Activated CD4-positive, alpha-beta T cell treated with anti-CD3 and anti-CD28 coated beads, Interleukin-2, Interleukin-6, amounts not matched to agents 100 ng/mL and 50 ng/mL, durations not matched to agents 16 hours and 8 hours (primary cell): ENCODE data around the gene ST8SIA6.
A peak's percentile ranks its signal among the peaks of the same experiment; 100 is the strongest.
"Not testable (repeated sequence)": the region's sequence is repeated elsewhere in the genome, so short reads cannot be mapped to it uniquely, and the experiment has no call there.

Source experiments
- DNase-seq: peaks from one replicate; pipeline ENCODE4 v3.0.0-alpha.2; 2020

Gene ST8SIA6, protein sequence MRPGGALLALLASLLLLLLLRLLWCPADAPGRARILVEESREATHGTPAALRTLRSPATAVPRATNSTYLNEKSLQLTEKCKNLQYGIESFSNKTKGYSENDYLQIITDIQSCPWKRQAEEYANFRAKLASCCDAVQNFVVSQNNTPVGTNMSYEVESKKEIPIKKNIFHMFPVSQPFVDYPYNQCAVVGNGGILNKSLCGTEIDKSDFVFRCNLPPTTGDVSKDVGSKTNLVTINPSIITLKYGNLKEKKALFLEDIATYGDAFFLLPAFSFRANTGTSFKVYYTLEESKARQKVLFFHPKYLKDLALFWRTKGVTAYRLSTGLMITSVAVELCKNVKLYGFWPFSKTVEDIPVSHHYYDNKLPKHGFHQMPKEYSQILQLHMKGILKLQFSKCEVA

GRCh38 chr10:17454161-17455014 lies at the start of gene ST8SIA6:
Gene ST8SIA6 (minus strand): TSS chr10:17454595. CDS start chr10:17454255, 340 bp downstream.
- DNase-seq: peak; percentile 69

DNA sequence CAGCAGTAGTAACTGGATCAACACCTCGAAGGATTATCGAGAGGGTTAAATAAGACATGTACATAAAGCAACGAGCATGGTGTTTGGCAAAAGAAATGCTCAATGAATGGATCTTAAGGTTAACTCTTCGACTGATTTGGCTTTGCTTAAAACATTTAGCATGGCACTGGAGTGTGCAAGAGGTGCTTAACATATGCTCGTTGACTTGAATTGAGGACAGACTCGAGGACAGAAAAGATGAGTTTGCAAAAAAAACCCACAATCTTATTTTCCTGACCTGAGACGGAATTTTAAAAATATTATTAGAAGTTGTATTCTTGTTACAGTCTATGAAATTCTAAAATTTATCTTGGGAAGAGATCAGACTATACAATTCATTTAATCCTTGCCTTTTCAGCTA lies 49.4 kb upstream of the ST8SIA6 start:
- no peak for DNase-seq

DNA sequence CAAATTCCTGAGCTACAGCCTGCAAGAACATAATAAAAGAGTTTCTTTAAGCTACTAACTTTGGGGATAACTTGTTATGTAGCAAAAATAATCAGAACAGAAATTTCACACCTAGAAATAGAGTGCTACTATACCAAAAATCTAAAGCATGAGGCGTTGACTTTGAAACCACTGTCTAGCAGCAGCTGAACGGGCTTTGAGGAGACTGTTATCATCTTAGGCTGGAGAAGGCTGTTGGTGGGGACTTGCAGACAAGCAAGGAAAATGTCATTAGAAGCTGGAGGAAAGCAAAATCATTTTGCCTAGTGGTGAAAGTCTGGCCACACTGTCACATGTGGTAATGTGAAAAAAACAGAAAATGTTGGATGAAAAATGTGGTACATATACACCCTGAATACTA lies 48.4 kb upstream of the ST8SIA6 start:
- DNase-seq: no peak

DNA sequence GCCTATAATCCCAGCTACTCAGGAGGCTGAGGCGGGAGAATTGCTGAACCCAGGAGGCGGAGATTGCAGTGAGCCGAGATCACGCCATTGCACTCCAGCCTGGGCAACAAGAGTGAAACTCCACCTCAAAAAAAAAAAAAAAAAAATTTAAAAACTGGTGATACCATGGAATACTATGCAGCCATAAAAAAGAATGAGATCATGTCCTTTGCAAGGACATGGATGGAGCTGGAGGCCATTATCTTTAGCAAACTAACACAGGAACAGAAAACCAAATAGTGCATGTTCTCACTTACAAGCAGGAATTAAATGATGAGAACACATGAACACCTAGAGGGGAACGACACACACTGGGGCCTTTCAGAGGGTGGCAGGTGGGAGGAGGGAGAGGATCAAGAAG lies 44.6 kb upstream of the ST8SIA6 start:
- DNase-seq: not testable (repeated sequence)

DNA sequence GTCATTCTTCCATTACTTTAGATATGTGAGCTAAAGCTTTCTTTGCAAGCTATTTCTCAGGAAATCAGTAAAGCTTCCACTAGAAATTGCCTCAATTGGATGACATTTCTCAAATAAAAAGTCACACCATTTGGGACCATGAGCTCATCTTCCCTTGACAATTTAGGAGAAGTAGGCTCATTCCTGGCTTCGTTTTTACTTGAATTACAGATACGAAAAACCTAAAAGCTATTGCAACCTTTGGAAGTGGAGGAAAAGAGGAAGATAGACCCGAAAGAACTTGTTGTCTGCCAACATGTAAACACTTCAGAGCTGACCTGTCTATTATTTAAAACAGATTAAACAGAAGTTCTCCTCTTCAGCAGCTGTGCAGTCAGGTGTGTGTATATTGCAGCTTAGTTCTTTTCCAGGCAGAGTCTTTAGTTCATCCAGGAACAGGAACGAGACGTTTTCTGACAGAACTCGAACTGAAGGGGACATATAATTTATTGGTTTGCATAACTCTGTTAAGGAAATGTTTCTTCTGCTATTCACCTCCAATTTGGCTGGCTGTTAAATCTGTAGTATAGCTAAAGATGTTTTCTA lies 43.1 kb upstream of the ST8SIA6 start:
- DNase-seq: no peak

GRCh38 chr10:17494626-17495260 lies 40.3 kb upstream of the ST8SIA6 start:
- no peak for DNase-seq

GRCh38 chr10:17488848-17489247 lies 34.5 kb upstream of the ST8SIA6 start:
- no peak for DNase-seq

DNA sequence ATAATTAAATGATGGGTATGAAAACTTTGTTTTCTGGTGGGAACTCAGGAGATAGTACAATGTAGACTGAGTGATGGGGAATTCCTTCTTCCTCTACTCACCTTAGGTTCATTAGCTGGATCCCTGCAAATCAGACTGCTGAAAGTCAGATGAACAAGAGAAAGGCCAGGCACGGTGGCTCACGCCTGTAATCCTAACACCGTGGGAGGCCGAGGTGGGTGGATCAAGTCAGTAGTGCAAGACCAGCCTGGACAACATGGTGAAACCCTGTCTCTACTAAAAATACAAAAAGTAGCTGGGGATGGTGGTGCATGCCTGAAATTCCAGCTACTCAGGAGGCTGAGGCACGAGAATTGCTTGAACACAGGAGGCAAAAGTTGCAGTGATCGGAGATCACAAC lies 28.7 kb upstream of the ST8SIA6 start:
- no peak for DNase-seq

DNA sequence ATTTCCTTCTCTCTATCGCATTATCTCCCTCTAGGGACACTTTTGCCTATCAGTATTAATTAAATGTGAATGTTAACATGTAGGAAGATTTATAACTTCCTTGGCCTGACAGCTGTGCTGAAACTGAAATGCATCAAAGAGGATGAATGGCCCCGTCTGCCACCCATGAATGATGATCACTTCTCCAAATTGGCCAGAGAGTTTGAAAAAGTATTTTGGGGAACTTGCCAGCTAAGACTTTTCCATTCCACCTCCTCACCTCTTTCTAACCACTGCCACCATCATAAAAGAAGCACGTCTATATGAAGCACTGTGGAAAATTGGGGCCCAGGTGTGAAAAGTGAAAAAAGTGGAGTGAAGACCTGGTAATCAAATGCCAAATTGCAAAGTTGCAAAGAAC lies 25.4 kb upstream of the ST8SIA6 start:
- DNase-seq: no peak

- DNase-seq: no peak
Measured at GRCh38 chr10:17479015-17479615, 24.7 kb upstream of the ST8SIA6 start.

DNA sequence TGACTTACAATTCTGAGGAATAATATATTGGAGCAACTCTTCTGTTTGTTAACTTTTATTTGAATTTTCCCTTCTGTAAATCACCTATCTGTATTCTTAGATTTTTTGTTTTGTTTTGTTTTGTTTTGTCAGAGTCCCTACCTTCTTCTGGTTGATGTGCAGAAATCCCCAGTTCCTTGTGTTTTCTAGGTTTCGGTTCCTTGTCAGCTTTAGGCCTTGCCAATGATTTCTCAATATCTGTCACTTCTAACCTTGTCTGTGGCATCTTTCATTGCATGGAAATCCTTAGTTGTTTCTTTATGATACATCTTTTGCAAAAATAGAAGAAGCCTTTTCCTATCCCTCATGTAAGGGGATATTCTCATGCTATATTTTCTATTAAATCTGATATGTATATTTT lies 21.7 kb upstream of the ST8SIA6 start:
- no peak for DNase-seq

DNA sequence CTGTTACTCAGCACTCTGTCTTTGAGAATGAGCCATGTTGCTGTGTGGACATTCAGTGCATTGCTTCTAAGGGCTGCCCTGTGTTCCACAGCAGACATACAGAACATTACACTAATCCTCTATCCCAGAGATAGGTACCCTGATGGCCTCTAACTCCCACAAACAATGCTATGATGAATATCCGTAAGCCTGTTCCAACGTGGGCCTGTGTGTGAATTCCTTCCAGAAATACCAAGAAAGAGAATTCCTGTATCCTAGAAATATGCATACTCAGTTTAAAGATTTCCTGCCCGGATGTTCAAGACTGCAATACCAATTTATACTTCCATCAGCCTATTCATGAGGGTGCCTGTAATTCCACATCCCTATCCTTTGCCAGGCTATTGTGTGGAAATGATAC lies 21.3 kb upstream of the ST8SIA6 start:
- DNase-seq: no peak

- DNase-seq: no peak
Measured at GRCh38 chr10:17474595-17475323, 20.4 kb upstream of the ST8SIA6 start.

DNA sequence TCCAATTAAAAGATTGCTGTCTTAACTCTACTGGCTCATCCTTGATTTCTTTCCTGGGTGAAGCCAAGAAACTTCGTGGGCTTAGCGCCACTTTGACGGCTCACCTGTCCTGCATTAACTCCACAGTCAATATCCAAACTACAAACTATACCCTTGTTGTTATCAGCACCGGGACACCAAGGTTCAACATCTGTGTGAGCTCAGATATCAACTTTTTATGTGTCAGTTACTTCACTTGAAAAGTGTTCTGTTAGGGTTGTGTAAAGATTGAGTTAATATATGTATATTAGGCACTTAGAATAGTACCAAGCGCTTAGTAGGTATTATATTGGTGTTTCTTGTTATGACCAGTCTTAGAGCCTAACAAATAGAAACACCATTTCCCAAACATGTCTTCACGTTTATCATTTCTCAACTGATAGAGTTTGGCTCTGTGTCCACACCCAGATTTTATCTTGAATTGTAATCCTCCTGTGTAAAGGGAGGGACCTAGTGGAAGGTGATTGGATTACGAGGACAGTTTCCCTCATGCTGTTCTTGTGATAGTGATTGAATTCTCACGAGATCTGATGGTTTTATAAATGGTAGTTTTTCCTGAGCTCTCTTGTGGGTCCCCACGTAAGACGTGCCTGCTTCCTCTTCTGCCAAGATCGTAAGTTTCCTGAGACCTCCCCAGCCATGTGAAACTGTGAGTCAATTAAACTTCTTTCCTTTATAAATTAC lies 19.0 kb upstream of the ST8SIA6 start:
- DNase-seq: no peak

DNA sequence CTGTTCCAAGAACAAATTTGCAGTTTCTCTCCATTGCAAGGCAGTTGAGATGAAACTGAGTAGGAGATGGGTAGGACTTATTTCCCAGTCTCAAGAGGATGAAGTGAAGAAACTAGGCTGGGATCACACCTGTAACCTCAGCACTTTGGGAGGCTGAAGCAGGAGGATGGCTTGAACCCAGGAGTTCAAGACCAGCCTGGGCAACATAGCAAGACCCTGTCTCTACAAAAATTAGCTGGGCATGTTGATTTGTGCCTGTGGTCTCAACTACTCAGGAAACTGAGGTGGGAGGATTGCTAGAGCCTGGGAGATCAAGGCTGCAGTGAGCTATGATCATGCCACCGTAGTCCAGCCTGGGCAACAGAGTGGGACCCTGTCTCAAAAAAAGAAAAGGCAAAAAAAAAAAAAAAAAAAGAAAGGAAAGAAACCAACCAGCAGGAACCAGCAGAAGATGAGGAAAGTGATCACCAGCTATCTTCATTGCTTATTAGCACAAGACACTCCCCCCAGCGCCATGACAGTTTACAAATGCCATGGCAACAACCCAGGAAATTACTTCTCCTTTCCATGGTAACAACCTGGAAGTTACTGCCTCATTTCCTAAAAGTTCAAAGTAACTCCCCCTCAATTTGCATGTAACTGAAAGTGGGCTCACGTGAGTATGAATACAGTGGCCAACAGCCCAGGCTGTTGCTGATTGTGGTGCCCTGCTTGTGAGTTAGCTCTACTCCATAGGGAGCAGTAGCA lies 18.3 kb upstream of the ST8SIA6 start:
- no peak for DNase-seq

DNA sequence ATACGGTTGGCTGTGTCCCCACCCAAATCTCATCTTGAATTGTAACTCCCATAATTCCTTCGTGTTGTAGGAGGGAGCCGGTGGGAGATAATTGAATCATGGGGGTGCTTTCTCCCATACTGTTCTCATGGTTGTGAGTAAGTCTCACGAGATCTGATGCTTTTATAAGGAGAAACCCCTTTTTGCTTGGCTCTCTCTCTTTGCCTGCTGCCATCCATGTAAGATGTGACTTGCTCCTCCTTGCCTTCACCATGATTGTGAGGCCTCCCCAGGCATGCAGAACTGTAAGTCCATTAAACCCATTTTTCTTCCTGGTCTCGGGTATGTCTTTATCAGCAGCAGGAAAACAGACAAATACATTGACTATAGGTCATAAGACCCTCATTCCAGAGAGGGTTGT lies 15.9 kb upstream of the ST8SIA6 start:
- no peak for DNase-seq

DNA sequence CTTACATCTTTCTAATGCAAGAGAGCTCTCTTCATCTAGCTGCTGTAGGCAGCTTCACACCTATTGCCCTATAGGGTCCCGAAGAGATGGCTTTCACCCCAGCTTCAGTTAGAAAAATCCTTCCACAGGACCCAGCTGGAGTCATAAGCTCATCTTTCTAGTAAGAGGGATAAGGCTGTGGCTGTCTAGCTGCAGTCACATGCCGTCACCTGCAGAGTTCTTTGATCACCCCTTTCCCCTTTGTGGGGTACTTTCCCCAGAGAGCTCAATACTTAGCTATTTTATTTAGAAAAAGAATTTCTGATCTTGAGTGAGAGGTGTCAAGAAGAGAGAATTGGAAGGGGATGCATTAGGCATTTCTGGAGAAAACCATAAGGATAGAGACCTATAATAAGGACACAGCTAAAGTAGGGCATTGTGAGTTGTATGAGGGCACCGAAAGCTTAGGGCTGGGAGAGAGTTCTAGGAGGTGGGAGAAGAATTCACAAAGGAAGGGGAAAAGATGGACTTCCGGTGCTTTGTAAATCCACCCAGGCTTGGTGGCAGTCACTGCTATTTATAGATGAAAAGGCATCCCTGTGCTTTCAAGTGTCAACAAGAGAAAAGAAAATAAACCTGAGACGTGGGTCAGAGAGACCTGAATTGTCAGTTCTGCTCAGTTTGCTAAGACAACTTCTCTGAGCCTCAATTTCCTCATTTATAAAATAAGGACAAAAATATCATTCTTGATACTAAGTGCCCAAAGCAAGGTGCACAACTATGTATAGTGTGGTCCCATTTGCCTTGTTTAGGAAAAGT lies 11.1 kb upstream of the ST8SIA6 start:
- DNase-seq: no peak

GRCh38 chr10:17464545-17464944 lies 10.2 kb upstream of the ST8SIA6 start:
- DNase-seq: no peak

GRCh38 chr10:17460756-17461155 lies 6.4 kb upstream of the ST8SIA6 start:
- no peak for DNase-seq

GRCh38 chr10:17457083-17457482 lies 2.7 kb upstream of the ST8SIA6 start:
- DNase-seq: no peak
